HCT116 (cell line): ENCODE results near the gene ZNRF3.

Source experiments
- CBX3 ChIP-seq: IDR thresholded peaks from 2 replicates; pipeline ENCODE4 v1.6.1; 2012; ENCODE audit warnings: low read depth
- CEBPB ChIP-seq: IDR thresholded peaks from 2 replicates; pipeline ENCODE4 v1.6.1; 2012; ENCODE audit warnings: low read depth
- CTCF ChIP-seq, 3 experiments: fragments of 200-600 bp in 1 of 3; sonication (generic) in 1 of 3; IDR thresholded peaks in 2 of 3; conservative IDR thresholded peaks in 1 of 3; 2 replicates each; pipeline ENCODE4 v1.5.1; 2012 to 2017; ENCODE audit warnings: low read depth in 2 of 3, low read length in 2 of 3, antibody characterized with exemption in 1 of 3, borderline replicate concordance in 1 of 3, control low read depth in 1 of 3, mild to moderate bottlenecking in 1 of 3, mixed read lengths in 1 of 3, mixed run types in 1 of 3, moderate library complexity in 1 of 3; ENCODE audit not compliant: insufficient read depth in 1 of 3
- EZH2 ChIP-seq: fragments of 200-600 bp; sonication (generic); IDR thresholded peaks from 2 replicates; pipeline ENCODE4 v1.6.1; 2017; ENCODE audit warnings: antibody characterized with exemption, mixed run types
- JUND ChIP-seq: IDR thresholded peaks from 2 replicates; pipeline ENCODE4 v1.6.1; 2012
- POLR2A ChIP-seq: IDR thresholded peaks from 2 replicates; pipeline ENCODE4 v1.7.0; 2011; ENCODE audit warnings: borderline replicate concordance; ENCODE audit not compliant: insufficient read depth, insufficient read length; ENCODE audit errors: extremely low read depth
- POLR2AphosphoS5 ChIP-seq: IDR thresholded peaks from 2 replicates; pipeline ENCODE4 v1.6.1; 2011; ENCODE audit warnings: mild to moderate bottlenecking, low read depth, low read length, moderate library complexity
- RAD21 ChIP-seq: IDR thresholded peaks from 2 replicates; pipeline ENCODE4 v1.6.1; 2012; ENCODE audit warnings: low read depth, mild to moderate bottlenecking
- REST ChIP-seq: IDR thresholded peaks from 2 replicates; pipeline ENCODE4 v1.6.1; 2012; ENCODE audit warnings: low read depth
- SRF ChIP-seq: IDR thresholded peaks from 2 replicates; pipeline ENCODE4 v1.6.1; 2012; ENCODE audit warnings: low read depth
- TCF7L2 ChIP-seq: IDR thresholded peaks from 2 replicates; pipeline ENCODE4 v1.7.0; 2011; ENCODE audit warnings: borderline replicate concordance, inconsistent platforms; ENCODE audit not compliant: insufficient read depth, insufficient read length; ENCODE audit errors: extremely low read depth
- YY1 ChIP-seq: IDR thresholded peaks from 2 replicates; pipeline ENCODE4 v1.6.1; 2011; ENCODE audit warnings: low read length, low read depth, moderate library complexity, mild to moderate bottlenecking; ENCODE audit not compliant: insufficient replicate concordance; ENCODE audit errors: extremely low read depth
- ZFX ChIP-seq: fragments of 450-650 bp; IDR thresholded peaks from 2 replicates; pipeline ENCODE4 v1.6.1; 2017

- TF ChIP-seq POLR2AphosphoS5 (no peak), POLR2A (no peak), CTCF (IDR thresholded peaks at IDR 0.05 in 2 of 3, conservative IDR thresholded peaks at IDR 0.05 in 1 of 3; ENCODE audit: borderline replicate concordance in 1 of 3, insufficient read depth in 1 of 3, low read depth in 2 of 3, low read length in 2 of 3) (no peak), JUND (no peak), YY1 (no peak), EZH2 (no peak), CBX3 (no peak), REST (no peak), TCF7L2 (no peak), ZFX (no peak), RAD21 (no peak), SRF (no peak), CEBPB (no peak)
These were observed 24.1 kb downstream of the ZNRF3 start for GRCh38 chr22:28907311-28908008.
